Fibroblast of skin of left quadriceps (primary cell): ENCODE results near the gene GABPA.
"Not testable (repeated sequence)": the region's sequence is repeated elsewhere in the genome, so short reads cannot be mapped to it uniquely, and the experiment has no call there.

Experiments
- DNase-seq, 2 experiments: peaks; one replicate each; pipeline ENCODE4 v3.0.0-alpha.2; 2013; ENCODE audit warnings: low read depth in 2 of 2

Gene GABPA

DNA sequence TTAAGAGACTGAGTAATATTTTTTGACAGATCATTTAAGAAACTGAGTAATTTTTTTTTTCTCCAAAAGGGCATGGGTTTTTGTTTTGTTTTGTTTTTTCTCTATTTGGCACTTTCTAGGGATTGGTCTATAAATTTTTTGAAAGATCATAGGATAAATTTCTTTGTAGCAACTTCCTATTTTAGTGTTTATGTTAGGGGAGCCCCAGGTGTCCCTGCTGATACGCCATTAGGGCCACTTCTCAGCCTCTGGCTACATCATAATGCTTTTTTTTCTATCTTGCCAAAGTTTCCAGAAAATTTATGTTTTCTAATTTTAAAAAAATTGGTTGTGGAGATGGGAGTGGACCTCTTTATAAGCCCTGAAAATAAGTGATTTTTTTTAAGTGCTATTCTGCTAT, 2.6 kb downstream of the GABPA start:
- no peak for DNase-seq

DNA sequence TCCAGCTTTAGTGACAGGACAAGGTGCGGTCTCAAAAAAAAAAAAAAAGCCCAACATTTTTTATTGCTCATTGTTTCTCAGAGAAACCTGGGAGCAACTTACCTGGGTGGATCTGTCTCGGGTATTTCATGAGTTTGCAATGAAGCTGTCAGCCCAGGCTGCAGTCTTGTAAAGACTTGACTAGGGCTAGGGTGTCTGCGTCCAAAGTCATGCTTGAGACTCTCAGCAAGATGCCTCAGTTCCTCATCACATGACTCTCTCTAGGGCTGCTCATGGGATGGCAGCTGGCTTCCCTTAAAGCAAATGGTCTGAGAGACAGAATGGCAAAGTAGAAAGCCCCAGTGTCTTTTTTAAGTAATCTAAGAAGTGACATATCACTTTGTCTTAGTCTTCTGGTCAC, 8.1 kb downstream of the GABPA start:
- no peak for DNase-seq

DNA sequence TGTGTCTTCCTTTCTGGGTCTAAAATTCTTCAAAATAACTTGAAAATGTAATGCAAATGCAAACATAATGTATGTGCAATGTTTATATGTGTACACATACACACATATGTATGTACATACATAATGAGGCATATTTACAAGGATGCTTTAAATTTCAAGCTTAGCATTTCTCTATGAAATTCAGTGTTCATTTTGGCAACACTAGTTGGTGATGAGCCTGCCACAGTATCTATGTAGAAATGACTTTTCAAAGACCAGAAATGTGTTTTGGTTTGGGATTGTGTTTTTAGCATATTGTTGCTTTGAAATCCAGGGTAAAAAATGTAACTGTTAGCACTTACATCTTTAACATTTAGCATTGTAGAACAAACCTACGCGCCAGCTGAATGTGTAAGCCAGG, 10.1 kb downstream of the GABPA start:
- no peak for DNase-seq

DNA sequence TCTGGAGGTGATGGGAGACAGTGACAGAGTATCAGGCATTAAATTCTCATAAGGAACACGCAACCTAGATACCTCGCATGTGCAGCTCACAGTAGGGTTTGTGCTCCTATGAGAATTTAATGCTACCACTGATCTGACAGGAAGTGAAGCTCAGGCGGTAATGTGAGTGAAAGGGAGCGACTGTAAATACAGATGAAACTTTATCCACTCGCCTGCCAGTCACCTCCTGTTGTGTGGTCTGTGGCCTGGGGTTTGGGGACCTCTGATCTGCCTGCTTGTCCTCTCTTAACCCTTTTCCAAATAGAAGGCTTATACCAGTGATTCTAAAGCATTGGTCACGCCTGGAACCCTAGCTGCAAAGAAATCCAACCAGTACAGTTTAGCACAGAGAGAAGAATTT, 15.3 kb downstream of the GABPA start:
- no peak for DNase-seq

DNA sequence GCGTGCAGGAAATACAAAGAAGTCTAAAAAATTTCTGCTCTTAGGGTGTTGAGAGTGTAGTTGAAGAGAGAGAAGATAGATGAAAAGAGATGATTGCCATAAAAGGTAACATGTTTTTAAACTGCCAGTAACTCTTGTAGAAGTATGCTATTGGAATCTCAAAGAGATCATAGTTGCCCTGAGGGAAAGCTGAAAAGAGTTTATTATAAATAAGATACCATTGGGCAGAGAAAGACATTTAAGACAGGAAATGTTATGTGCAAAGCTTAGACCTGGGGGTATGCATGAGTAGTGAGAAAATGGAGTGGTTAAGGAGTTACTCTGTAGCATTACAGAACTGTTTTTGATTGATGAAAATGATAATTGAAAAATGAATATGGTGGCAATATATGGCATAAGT, 17.6 kb downstream of the GABPA start:
- no peak for DNase-seq

DNA sequence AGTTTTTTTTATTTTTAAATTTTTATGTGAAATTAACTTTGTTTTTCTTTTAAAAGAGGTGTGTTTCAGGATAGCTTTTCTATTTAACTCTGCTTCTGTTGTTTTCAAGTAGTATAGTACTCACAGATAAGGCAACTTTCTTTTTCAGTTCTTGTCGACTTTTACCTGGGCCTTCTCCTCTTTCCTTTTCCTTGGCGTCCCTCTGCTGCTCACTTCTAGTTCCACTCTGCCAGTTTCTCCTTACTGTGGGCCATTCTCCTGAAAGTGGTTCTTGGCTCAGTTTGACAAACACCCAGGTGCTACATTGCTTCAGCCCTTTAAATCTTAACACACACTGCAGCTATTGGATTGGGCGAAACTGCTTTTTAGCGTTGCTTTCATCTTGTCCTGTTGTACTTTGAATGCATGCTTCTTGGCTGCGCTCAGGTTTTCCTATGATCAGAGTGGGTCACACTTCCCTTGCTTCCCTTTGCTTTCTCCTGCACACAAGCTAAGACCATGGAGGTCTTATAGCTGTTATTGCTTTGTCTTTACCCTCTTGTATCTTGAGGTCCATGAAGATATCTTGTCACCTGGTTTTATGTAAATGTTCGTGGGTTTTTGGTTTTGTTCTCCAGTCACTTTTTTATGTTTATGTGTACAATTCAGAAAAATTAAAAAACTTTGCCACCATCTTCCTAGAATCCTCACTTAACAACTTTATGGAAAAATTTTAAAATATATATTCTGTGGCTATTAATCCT, 21.6 kb downstream of the GABPA start:
- DNase-seq = no peak

DNA sequence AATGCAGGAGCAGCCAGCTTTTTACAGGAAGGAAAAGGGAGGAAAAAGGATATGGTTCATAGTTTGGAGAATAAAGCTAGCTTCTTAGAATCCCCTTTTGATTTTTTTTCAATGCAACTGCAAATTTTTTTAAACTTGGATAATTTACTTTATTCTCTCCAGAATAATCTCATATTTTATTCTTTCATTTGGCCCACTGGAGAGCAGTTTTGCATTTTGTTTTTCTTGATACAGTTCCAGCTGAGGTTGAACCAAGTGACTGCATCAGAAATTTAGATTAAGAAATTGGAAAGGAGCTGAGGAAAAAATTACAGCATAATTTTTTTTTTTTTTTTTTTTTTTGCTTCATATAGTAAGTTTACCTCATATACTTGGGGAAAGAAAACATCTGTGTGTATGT, 22.8 kb downstream of the GABPA start:
- no peak for DNase-seq

DNA sequence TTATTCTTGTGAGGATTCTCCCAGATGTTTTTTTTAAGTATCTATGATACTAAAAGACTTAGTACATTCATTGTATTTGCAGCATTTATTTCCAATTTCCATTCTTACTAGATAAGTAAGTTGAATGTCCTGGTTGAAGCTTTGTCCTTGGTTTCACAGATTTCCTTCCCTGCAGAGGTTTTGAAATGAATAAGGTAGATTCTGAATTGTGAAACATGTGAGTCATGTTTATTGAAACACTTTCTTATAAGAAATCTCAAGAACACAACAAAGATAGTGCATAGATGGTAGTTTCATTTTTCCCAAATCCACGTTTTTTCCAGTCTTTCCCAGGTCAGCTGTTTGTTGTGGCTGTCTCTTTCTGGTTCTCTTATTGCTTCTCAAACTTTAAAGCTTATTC, 24.8 kb downstream of the GABPA start:
- DNase-seq = no peak

DNA sequence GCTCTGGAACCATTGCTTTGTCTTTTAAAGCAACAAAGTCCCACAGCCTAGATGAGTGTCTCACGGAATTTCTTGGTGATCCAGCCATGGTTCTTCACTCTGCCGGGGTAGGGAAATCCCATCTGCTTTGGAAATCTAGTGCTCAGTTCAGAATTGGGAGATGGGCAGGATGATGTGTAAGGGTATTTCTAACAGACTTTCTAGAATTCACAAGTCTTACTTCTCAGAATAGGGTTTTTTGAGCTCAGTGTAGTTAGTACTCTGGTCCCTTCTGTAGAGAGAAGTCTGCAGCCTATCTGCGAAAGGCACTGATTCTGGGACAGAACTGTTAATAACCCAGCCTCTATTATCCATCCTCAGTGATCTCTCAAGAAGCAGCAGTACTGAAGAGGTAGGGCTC, 25.3 kb downstream of the GABPA start:
- DNase-seq = no peak

DNA sequence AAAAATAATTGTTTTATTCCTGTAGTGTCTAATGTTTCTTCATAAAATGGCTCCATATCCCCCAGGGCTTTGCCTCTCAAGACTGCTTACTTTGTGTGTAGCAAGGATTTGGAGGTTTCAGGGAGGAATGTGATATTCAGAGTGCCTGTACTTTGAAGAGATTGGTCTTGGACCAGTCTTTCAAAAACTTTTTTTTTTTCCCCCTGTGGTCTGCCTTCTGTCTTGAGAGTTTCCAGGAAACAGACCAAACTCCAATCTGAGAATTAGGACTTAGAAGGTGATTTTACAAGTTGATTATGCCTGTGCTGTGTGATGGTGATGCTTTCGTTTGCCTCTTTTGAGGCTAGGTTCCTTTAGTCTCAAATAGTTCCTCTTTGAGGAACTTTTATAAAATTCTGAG, 25.9 kb downstream of the GABPA start:
- DNase-seq = no peak

DNA sequence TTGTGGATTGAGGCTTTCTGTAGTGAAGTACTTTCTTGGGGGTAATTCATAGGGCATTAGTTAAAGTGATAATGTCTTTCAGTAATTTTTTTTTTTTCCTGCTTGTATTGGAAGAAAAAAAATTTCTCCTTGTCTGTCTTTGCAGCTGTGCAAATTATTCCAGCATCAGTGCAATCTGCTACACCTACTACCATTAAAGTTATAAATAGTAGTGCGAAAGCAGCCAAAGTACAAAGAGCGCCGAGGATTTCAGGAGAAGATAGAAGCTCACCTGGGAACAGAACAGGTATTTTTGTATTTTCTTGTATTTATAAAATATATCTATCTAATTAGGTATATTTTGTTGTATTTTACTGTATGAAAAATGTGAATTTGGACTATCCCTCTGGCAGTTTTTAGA, 29.3 kb downstream of the GABPA start:
- no peak for DNase-seq

DNA sequence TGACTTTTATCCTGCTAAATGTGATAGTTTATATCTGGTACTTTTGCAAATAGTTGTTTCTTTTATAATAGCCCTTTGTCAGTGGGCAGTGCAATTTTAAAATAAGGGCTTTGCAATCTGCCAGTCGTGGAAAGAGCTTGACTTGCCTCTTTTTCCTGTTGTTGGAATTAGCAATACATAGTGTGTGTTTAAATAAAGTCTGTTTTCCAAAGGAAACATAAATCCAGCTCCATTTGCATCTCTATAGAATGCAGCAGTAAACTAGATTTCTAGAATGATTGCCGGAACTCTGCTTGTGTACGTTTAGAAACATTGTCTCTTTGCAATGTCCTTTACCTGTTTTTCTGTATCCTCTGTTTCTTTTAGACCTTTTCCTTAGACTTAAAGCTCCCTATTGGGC, 33.1 kb downstream of the GABPA start:
- no peak for DNase-seq

DNA sequence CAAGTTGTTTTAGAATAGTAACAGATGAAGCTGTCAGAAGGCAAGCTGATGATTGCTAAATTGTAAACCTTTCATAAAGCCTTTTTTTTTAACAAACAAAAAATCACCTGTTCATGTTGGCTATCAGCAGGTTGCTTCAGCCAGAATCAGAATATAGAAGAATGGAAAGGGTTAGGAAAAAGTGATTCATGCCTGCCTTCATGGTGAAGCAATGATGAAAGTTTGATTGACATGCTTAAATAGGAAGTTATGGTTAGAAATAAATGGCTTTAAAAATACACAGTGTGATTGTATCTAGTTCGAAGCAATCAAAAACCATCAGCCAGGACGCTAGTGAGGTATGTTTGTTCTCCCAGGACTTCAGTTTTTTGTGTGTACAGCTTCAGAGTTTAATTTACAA, 37.9 kb downstream of the GABPA start:
- no peak for DNase-seq

DNA sequence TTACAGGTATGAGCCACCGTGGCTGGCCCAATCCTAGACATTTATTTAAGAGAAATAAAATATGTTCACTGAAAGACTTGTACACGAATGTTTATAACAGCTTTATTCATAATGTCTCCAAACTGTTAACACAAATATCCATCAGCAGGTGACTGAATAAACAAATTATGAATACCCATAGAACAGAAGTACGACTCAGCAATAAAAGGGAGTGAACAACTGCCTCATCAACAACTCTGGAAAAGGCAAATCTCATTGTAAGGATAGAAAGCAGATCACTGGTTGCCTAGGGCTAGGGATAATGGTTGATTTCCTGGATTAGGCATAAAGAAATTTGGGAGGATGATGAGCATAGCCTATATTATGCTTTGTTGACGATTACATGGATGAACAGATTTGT, 41.7 kb downstream of the GABPA start:
- DNase-seq = no peak

DNA sequence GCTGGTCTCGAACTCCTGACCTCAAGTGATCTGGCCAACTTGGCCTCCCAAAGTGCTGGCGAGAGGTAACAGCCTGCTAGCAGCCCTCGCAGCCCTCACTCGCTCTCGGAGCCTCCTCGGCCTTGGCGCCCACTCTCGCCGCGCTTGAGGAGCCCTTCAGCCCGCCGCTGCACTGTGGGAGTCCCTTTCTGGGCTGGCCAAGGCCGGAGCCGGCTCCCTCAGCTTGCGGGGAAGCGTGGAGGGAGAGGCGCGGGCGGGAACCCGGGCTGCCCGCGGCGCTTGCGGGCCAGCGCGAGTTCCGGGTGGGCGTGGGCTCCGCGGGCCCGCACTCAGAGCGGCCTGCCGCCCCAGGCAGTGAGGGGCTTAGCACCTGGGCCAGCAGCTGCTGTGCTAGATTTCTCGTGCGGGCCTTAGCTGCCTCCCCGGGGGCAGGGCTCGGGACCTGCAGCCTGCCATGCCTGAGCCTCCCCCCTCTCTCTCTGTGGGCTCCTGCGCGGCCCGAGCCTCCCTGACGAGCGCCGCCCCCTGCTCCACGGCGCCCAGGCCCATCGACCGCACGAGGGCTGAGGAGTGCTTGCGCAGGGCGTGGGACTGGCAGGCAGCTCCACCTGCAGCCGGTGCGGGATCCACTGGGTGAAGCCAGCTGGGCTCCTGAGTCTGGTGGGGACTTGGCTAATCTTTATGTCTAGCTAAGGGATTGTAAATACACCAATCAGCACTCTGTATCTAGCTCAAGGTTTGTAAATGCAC, 43.5 kb downstream of the GABPA start:
- DNase-seq = not testable (repeated sequence)

DNA sequence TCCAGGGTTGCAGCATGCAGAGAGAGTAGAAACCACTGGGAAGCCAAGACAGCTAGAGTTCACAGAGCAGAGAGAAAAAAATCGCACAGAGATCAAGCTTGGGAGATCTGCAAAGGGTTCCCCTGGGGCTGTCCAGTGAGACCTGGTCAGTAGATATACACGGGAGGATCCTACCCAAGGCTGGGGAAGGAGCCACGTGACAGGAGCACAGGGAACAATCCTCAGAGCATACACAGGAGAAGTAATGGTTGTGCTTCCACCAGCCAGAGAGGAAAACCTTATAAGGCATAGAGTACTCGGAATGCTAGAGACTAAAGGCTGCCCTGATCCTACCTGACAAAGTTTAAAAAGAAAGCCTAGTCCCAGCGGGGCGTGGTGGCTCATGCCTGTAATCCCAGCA, 53.9 kb downstream of the GABPA start:
- DNase-seq = no peak

DNA sequence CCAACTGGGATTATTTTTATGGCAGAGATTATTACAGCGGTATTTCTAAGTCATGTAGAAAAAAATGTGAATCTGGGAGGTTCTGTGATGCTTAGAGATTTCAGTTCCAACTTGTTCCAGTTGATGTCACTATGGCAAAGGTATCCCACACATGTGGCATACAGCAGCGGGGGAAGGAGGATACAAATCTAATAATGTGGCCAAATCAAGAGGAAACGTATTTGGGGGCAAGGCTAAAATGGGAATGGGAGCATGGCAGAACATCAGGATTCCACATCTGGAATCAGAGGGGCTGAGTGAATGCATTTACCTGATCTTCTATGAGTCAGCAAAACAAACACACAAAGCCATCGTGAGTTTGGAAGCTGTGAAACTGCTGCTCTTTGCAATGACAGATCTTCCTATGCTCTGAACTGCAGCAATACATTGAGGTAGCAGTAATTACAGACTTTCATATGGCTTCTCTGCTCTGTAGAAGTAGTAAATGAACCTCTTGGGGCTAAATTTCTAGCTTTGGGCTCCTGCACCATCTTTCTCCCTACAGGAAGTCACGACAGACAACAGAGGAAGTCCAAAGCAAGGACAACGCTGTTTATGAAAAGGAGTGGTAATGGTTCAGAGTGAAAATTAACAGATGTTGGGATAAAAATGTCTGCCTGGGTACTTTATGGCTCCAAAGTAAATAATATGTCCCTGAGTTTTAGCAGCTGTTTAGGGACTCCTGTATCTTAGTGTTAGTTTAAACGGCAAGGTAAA, 55.5 kb downstream of the GABPA start:
- DNase-seq = peak; percentile 19 to 22

DNA sequence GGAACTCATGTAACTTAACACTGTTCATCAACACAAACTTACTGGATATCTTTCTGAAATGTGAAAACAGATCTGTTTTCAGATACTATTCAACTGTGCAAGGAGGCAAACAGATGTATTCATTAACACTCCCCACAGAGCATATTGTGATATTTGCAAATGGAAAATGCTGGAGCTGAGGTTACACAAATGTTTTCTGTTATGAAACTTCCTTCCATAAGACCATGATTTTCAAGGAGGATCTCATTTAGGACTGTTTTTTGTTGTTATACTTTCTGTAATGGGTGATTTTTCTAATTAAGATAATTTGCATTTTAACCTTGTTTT, 56.1 kb downstream of the GABPA start:
- DNase-seq = no peak

DNA sequence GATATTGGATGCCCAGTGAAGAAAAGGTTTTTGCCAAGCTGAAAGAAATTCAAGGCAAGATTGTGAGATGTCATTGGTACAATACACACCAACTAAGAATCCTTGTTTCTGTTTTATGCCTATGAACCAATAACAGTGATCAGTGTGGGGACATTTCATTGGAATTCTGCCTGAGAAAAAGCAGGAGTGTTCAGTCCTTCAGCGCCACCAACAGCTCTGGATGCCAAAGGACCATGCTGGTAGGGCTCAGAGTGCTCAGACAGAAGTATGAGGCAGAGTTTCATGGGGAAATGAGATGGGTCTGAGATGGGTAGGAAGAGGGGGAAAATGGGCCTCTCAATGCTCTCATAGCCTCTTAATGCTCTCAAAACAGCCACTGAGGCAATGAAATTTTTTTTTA, 56.5 kb downstream of the GABPA start:
- no peak for DNase-seq

DNA sequence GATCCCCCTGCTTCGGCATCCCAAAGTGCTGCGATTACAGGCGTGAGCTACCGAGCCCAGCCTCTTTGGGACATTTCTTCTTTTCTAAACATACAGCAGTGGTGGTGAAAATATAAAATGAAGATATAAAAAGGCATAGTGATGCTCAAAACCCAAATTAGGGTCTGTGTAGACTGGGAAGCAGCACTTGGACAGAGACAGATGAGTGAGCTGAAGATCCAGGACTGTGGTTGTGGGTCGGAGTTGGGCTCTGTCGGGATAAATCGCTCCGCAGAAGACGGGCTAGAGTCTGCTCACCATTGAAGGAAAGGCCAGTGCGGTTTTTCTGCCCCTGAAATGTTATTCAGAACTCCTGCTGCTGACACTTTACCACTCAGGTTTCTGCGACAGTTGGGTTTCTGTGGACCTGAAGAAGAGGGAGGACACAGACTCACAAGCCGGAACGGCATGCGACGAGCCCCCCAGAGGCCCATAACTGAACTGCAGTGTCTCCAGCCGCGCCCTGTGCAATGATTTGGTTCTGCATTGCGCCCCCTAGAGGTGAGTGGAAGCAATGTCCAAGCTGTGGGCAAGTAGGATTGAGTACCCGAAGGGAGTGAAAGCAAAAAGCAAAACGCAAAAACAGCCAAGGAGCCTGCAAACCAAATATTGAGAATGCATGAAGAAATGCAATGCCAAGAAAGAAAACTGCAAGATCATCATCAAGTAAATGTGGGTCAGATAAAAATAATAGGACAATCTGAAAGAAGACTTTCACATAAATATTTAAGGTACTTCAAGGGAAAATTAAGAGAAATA, 66.6 kb downstream of the GABPA start:
- peak; percentile 56 for DNase-seq

DNA sequence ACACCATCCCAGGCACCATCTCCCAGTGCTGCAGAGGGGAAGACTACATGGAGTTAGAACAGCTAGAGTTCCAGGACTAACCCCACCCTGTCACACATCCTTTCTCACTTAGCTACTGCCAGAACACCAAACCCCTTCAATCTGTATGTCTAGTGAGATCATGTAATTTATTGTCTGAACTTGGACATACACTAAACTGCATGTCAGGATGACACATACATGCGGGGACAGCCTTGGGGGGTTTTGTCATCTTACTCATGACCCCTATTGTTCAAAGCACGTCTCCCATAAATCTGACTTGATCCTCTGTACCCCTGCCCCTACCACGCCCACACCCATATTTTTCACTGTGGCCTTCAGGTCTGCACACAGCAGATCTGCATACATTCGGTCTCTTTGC, 71.3 kb downstream of the GABPA start:
- DNase-seq = no peak

DNA sequence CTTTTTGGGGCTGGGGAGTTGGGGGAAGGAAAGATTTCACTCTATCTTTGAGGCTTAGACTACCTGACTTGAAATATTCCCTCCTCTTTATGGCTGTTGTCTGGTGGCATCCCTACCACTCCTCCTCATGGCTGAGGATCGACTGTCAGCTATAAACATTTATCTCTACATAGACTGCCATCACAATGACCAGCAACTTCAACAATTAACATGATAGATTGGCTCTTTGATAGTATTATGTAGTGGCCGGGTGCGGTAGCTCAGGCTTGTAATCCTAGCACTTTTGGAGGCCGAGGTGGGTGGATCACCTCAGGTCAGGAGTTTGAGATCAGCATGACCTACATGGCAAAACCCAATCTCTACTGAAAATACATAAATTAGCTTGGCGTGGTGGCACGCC, 72.4 kb downstream of the GABPA start:
- no peak for DNase-seq
